A549 (cell line): ENCODE measurements around the gene NKAIN2. TPM values are rescaled to one million over a fixed set of nuclear protein-coding genes. Genes with fewer than 3 reads are reported as not detected.

ENCODE experiments used
- ATAC-seq, 2 experiments: fragments of 200-7000 bp in 1 of 2; fragments of >200 bp in 1 of 2; cut with Nextera tagmentation in 1 of 2; cut with Tn5 transposase in 1 of 2; 3 replicates each; pipeline versions ENCODE4 v1.8.0 to v1.9.1; 2018 to 2020; ENCODE audit warnings: mild to moderate bottlenecking in 1 of 2, moderate library complexity in 1 of 2
- CTCF ChIA-PET: fragments of 300-600 bp; sonication (Branson Sonifier 250); formaldehyde crosslinking; extraction: SDS; loops from one replicate; lab custom pipeline; 2021; ENCODE audit warnings: antibody characterized with exemption, inconsistent platforms; lab: Yijun Ruan, JAX
- POLR2A ChIA-PET: fragments of 350-600 bp; formaldehyde crosslinking; extraction: SDS; loops from one replicate; lab custom pipeline; 2021; ENCODE audit warnings: antibody characterized with exemption, inconsistent platforms; lab: Yijun Ruan, JAX
- DNase-seq, 2 experiments: peaks; one replicate each; pipeline versions ENCODE4 v3.0.0 to v3.0.0-alpha.2; 2011 to 2016; ENCODE audit warnings: low read depth in 1 of 2, low spot score in 1 of 2
- FAIRE-seq: peaks from 2 replicates; lab custom pipeline; 2011; peaks lifted over from hg19 to GRCh38; lab: Jason Lieb, UNC
- H3K27ac ChIP-seq, 2 experiments: fragments of >200 bp; sonication (Bioruptor Twin); formaldehyde crosslinking; 3 replicates each; pipeline ENCODE4 v1.5.1; 2016 to 2017
- H3K4me1 ChIP-seq: fragments of >200 bp; sonication (Bioruptor Twin); formaldehyde crosslinking; 3 replicates; pipeline ENCODE4 v1.6.1; 2016
- H3K4me2 ChIP-seq: fragments of >200 bp; sonication (Bioruptor Twin); formaldehyde crosslinking; 3 replicates; pipeline ENCODE4 v1.6.1; 2016
- H3K4me3 ChIP-seq: fragments of >200 bp; sonication (Bioruptor Twin); formaldehyde crosslinking; 3 replicates; pipeline ENCODE4 v1.5.1; 2016
- H3K9me3 ChIP-seq: fragments of >200 bp; sonication (Bioruptor Twin); formaldehyde crosslinking; 3 replicates; pipeline ENCODE4 v1.6.1; 2016
- BCL3 ChIP-seq: fragments of >200 bp; sonication (Bioruptor Twin); formaldehyde crosslinking; IDR thresholded peaks from 3 replicates; pipeline ENCODE4 v1.6.1; 2016
- BHLHE40 ChIP-seq: IDR thresholded peaks from 2 replicates; pipeline ENCODE4 v1.6.1; 2012; ENCODE audit warnings: low read depth, low read length, inconsistent platforms
- CBX2 ChIP-seq: fragments of 200-600 bp; sonication (generic); IDR thresholded peaks from 2 replicates; pipeline ENCODE4 v1.6.1; 2016; ENCODE audit warnings: low read depth, mild to moderate bottlenecking, borderline replicate concordance
- CEBPB ChIP-seq, 2 experiments: fragments of >200 bp in 1 of 2; sonication (Bioruptor Twin) in 1 of 2; formaldehyde crosslinking in 1 of 2; IDR thresholded peaks; 2 replicates each; pipeline ENCODE4 v1.6.1; 2012 to 2016
- ESRRA ChIP-seq: fragments of 150-350 bp; IDR thresholded peaks from 2 replicates; pipeline ENCODE4 v1.6.1; 2014; ENCODE audit warnings: mild to moderate bottlenecking, low read length, borderline replicate concordance
- FOSL2 ChIP-seq, 2 experiments: fragments of 450-650 bp in 1 of 2; fragments of >200 bp in 1 of 2; sonication (Bioruptor Twin) in 1 of 2; formaldehyde crosslinking; IDR thresholded peaks; 2 replicates each; pipeline versions ENCODE4 v1.5.0 to v1.6.1; 2016 to 2020; ENCODE audit warnings: mild to moderate bottlenecking in 1 of 2, moderate library complexity in 1 of 2
- HES2 ChIP-seq: fragments of >200 bp; sonication (Bioruptor Twin); formaldehyde crosslinking; IDR thresholded peaks from 2 replicates; pipeline ENCODE4 v1.6.1; 2016
- HOXA7 ChIP-seq: fragments of 250-450 bp; sonication (Bioruptor Pico); IDR thresholded peaks from 2 replicates; pipeline ENCODE4 v1.5.0; 2020; ENCODE audit warnings: mild to moderate bottlenecking, moderate library complexity
- HOXB13 ChIP-seq: fragments of 250-450 bp; sonication (Bioruptor Pico); IDR thresholded peaks from 2 replicates; pipeline ENCODE4 v1.5.0; 2020; ENCODE audit warnings: low read depth, mild to moderate bottlenecking, moderate library complexity
- KDM5A ChIP-seq: fragments of 200-600 bp; sonication (generic); IDR thresholded peaks from 2 replicates; pipeline ENCODE4 v1.6.1; 2016; ENCODE audit warnings: antibody characterized with exemption, mild to moderate bottlenecking
- MAFK ChIP-seq: fragments of 450-650 bp; IDR thresholded peaks from 2 replicates; pipeline ENCODE4 v1.6.1; 2014; ENCODE audit not compliant: partially characterized antibody
- NPAS2 ChIP-seq: fragments of 250-450 bp; sonication (Bioruptor Pico); IDR thresholded peaks from 2 replicates; pipeline ENCODE4 v1.8.0; 2022; ENCODE audit warnings: mild to moderate bottlenecking, moderate library complexity, borderline replicate concordance
- PHF8 ChIP-seq: fragments of 200-600 bp; sonication (generic); IDR thresholded peaks from 2 replicates; pipeline ENCODE4 v1.6.1; 2016; ENCODE audit warnings: low read depth, mild to moderate bottlenecking, antibody characterized with exemption, moderate library complexity, borderline replicate concordance
- POLR2A ChIP-seq: IDR thresholded peaks from 2 replicates; pipeline ENCODE4 v1.6.1; 2012; ENCODE audit warnings: mild to moderate bottlenecking, low read length
- POLR2AphosphoS2 ChIP-seq: conservative IDR thresholded peaks from 2 replicates; pipeline ENCODE4 v1.6.1; 2012; ENCODE audit warnings: low read length, improper control_type of control experiment, inconsistent platforms
- RAD21 ChIP-seq, 2 experiments: fragments of >200 bp in 1 of 2; sonication (Bioruptor Twin) in 1 of 2; formaldehyde crosslinking in 1 of 2; IDR thresholded peaks in 1 of 2; conservative IDR thresholded peaks in 1 of 2; 2 replicates in 1 of 2; 3 replicates in 1 of 2; pipeline ENCODE4 v1.6.1; 2012 to 2018; ENCODE audit warnings: inconsistent platforms in 1 of 2
- RFX5 ChIP-seq: fragments of 450-650 bp; IDR thresholded peaks from 2 replicates; pipeline ENCODE4 v1.7.1; 2014; ENCODE audit warnings: antibody characterized with exemption, mild to moderate bottlenecking, moderate library complexity
- ZC3H11A ChIP-seq: fragments of 450-650 bp; IDR thresholded peaks from 2 replicates; pipeline ENCODE4 v1.6.1; 2014; ENCODE audit warnings: antibody characterized with exemption, mild to moderate bottlenecking
- WGBS: methylation state at CpG from one replicate; pipeline ENCODE4 v1.1.6; 2017; ENCODE audit errors: missing lambda C conversion rate; 5-methylcytosine and 5-hydroxymethylcytosine counted together
- polyA plus RNA-seq, 4 experiments: library from polyadenylated mRNA; depleted of rRNA in 3 of 4; stranded (reverse); fragments of >200 nt; fragmentation: RNase III in 1 of 4; extraction: RNeasy Plus Mini Kit Qiagen cat#74134 plus additional on column Dnase treatment in 1 of 4; gene quantifications; 2 replicates in 3 of 4; 3 replicates in 1 of 4; pipeline ENCODE4 v1.2.3, GENCODE V29; 2011 to 2017
- TF ChIP-seq, protein P1 (sequence below): IDR thresholded peaks from 2 replicates; pipeline ENCODE4 v1.6.1; 2012

NKAIN2 gene
- polyA plus RNA-seq, 2 of the 4 experiments (the other 2 are of a cell fraction) = not detected

- TF ChIP-seq FOSL2 (IDR thresholded peaks at IDR 0.05) (no peak), FOSL2 (CRISPR knock-in tag; IDR thresholded peaks at IDR 0.05) (no peak), NPAS2 (CRISPR knock-in tag) (no peak), PHF8 (no peak), BCL3 (no peak), KDM5A (no peak), HES2 (no peak), ZC3H11A (no peak), CBX2 (no peak), POLR2A (no peak), RFX5 (no peak), POLR2AphosphoS2 (no peak), MAFK (no peak), RAD21 (conservative IDR thresholded peaks at IDR 0.05 in 1 of 2, IDR thresholded peaks at IDR 0.05 in 1 of 2) (no peak), HOXA7 (CRISPR knock-in tag) (no peak)
- TF ChIP-seq, protein P1, sequence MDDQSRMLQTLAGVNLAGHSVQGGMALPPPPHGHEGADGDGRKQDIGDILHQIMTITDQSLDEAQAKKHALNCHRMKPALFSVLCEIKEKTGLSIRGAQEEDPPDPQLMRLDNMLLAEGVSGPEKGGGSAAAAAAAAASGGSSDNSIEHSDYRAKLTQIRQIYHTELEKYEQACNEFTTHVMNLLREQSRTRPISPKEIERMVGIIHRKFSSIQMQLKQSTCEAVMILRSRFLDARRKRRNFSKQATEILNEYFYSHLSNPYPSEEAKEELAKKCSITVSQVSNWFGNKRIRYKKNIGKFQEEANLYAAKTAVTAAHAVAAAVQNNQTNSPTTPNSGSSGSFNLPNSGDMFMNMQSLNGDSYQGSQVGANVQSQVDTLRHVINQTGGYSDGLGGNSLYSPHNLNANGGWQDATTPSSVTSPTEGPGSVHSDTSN = no peak
- Histone ChIP-seq H3K4me2 (no peak overlapping the region), H3K4me1 (peaks cover 4% of the 10 kb centered on the region; the same call in 1 of the 3 replicates), H3K9me3 (no peaks in the 10 kb centered on the region), H3K27ac (no peak overlapping the region), H3K4me3 (no peak overlapping the region)
- no peak for DNase-seq
- 0% methylated on average over 1 of the region's 1 CpG for WGBS
- no peak for ATAC-seq
- POLR2A ChIA-PET = no interaction called here
- FAIRE-seq = no peak
- CTCF ChIA-PET = no interaction called here
Measured at GRCh38 chr6:124530926-124531325, 727.3 kb downstream of the NKAIN2 start.

GRCh38 chr6:124535299-124535698 is 731.6 kb downstream of the NKAIN2 start:
- no peak for ATAC-seq
- Histone ChIP-seq H3K27ac (no peak overlapping the region), H3K4me3 (no peak overlapping the region), H3K4me1 (peaks cover 4% of the 10 kb centered on the region; the same call in 1 of the 3 replicates), H3K9me3 (no peaks in the 10 kb centered on the region), H3K4me2 (peak overlapping the region; percentile 38; the same call in 2 of the 3 replicates)
- FAIRE-seq = no peak
- DNase-seq = no peak
- CTCF ChIA-PET = no interaction called here
- TF ChIP-seq MAFK (no peak), BHLHE40 (no peak), ESRRA (no peak), KDM5A (no peak)
- POLR2A ChIA-PET = no interaction called here
- 8% methylated on average over 1 of the region's 1 CpG for WGBS

DNA sequence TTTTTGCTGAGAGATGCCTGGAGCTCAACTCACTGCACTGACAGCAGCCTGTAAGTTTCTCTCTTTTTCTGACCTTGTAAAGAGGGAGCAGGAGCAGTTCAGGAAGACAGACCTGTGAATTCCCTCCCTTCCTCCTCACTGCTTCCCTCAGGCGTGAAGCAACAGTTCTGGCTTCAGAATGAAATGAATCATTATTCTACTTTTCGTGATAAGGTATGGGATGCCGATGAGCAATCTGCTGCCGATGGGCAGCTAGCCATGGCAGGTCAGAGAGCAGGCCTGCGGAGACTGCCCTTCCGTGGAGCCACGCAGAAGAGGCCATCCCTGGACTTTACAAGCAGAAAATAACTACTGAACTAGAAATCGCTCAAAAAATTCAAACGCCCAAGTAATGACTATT is 732.1 kb downstream of the NKAIN2 start:
- POLR2A ChIA-PET = no interaction called here
- CTCF ChIA-PET = no interaction called here
- no peak overlapping the region for H3K27ac ChIP-seq
- ATAC-seq (peak; percentile 87 to 90), DNase-seq (peak; percentile 1 to 24), FAIRE-seq (no peak)
- peaks cover 4% of the 10 kb centered on the region; the same call in 1 of the 3 replicates for H3K4me1 ChIP-seq
- TF ChIP-seq HOXB13 (CRISPR knock-in tag) (no peak), CEBPB (IDR thresholded peaks at IDR 0.05) (0 out of 4 replicates have a peak, but pooled peaks of 1 of the 2 experiments have one; percentile 29)
- H3K4me2 ChIP-seq = peak overlapping the region; percentile 38; the same call in 2 of the 3 replicates
- no peaks in the 10 kb centered on the region for H3K9me3 ChIP-seq
- no peak overlapping the region for H3K4me3 ChIP-seq
- WGBS = 4% methylated on average over 9 of the region's 9 CpGs
